CD8-positive, alpha-beta memory T cell (primary cell): Measurements from ENCODE around the gene LPCAT1. TPM values are rescaled to one million over a fixed set of nuclear protein-coding genes. Genes with fewer than 3 reads are reported as not detected.
"Not testable (repeated sequence)": the region's sequence is repeated elsewhere in the genome, so short reads cannot be mapped to it uniquely, and the experiment has no call there.

ENCODE experiments used
- CTCF ChIA-PET: fragments of 350-600 bp; sonication (Branson Sonifier 250); formaldehyde crosslinking; loops from one replicate; lab custom pipeline; 2021; ENCODE audit warnings: antibody characterized with exemption; lab: Charles Lee
- POLR2A ChIA-PET: fragments of 350-600 bp; sonication (Branson Sonifier 250); formaldehyde crosslinking; loops from one replicate; lab custom pipeline; 2021; ENCODE audit warnings: antibody characterized with exemption; lab: Charles Lee
- DNase-seq, 5 donors: peaks; one replicate each; pipeline versions ENCODE4 v3.0.0 to v3.0.0-alpha.2; 2020 to 2022; ENCODE audit warnings: mixed read lengths in 1 of 5
- H3K27ac ChIP-seq: one replicate; pipeline ENCODE4 v1.7.0; 2013; ENCODE audit warnings: low read depth, mild to moderate bottlenecking, low read length, moderate library complexity
- H3K27me3 ChIP-seq: 2 replicates; pipeline ENCODE4 v1.7.0; 2013; ENCODE audit warnings: low read length, mild to moderate bottlenecking; ENCODE audit not compliant: insufficient read depth, poor library complexity, severe bottlenecking
- H3K36me3 ChIP-seq: 2 replicates; pipeline ENCODE4 v1.7.0; 2013; ENCODE audit warnings: mild to moderate bottlenecking, low read length, moderate library complexity; ENCODE audit not compliant: insufficient read depth
- H3K4me1 ChIP-seq: 2 replicates; pipeline ENCODE4 v1.7.0; 2013; ENCODE audit warnings: mild to moderate bottlenecking, low read length, moderate library complexity; ENCODE audit not compliant: insufficient read depth
- H3K4me3 ChIP-seq: 2 replicates; pipeline ENCODE4 v1.7.0; 2013; ENCODE audit warnings: mild to moderate bottlenecking, low read length
- H3K9me3 ChIP-seq: 2 replicates; pipeline ENCODE4 v1.7.0; 2013; ENCODE audit warnings: mild to moderate bottlenecking, low read length
- H3K27ac Mint-ChIP-seq, 8 donors: one replicate each; pipeline ENCODE4 v1.8.0; 2020 to 2021; ENCODE audit warnings: mixed read lengths in 8 of 8, mild to moderate bottlenecking in 6 of 8, inconsistent platforms in 3 of 8, moderate library complexity in 3 of 8
- H3K27me3 Mint-ChIP-seq, 2 donors: one replicate each; pipeline ENCODE4 v1.8.0; 2020 to 2021; ENCODE audit warnings: mixed read lengths in 2 of 2, mild to moderate bottlenecking in 1 of 2, moderate library complexity in 1 of 2
- H3K36me3 Mint-ChIP-seq, 3 donors: one replicate each; pipeline ENCODE4 v1.8.0; 2020 to 2021; ENCODE audit warnings: mixed read lengths in 3 of 3, inconsistent platforms in 1 of 3, mild to moderate bottlenecking in 1 of 3
- H3K4me1 Mint-ChIP-seq, 3 donors: one replicate each; pipeline ENCODE4 v1.8.0; 2020 to 2021; ENCODE audit warnings: mixed read lengths in 3 of 3, inconsistent platforms in 1 of 3, mild to moderate bottlenecking in 1 of 3
- H3K4me3 Mint-ChIP-seq, 7 donors: one replicate each; pipeline ENCODE4 v1.8.0; 2020 to 2021; ENCODE audit warnings: mixed read lengths in 7 of 7, mild to moderate bottlenecking in 6 of 7, moderate library complexity in 4 of 7, inconsistent platforms in 2 of 7
- H3K9me3 Mint-ChIP-seq, 5 donors: one replicate each; pipeline ENCODE4 v1.8.0; 2020 to 2022; ENCODE audit warnings: mixed read lengths in 5 of 5, mild to moderate bottlenecking in 3 of 5, moderate library complexity in 2 of 5, inconsistent platforms in 1 of 5
- polyA plus RNA-seq: library from polyadenylated mRNA; unstranded; fragments of 300-500 nt; fragmentation: Illumina TruSeq; gene quantifications from one replicate; pipeline ENCODE4 v1.2.3, GENCODE V29; 2021
- total RNA-seq, 2 experiments: library from RNA; stranded (reverse); gene quantifications; one replicate each; pipeline ENCODE4 v1.2.3, GENCODE V29; 2021

Gene LPCAT1
- total and polyA plus RNA-seq, 3 experiments from 2014 or later, result 92.5 to 101 (median 95.9) TPM

DNA sequence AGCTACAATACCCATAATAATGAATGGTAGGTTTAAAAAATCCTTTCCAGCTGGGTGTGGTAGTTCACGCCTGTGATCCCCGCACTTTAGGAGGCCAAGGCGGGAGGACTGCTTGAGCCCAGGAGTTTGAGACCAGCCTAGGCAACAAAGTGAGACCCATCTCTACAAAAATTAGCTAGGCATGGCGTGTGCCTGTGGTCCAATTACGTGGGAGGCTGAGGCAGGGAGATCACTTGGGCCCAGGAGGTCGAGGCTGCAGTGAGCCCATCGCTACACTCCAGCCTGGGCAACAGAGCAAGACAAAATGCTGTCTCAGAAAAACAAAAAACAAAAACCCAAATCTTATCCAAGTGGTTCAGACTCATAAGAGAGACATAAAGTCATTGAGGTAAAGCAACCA, 44.7 kb downstream of the LPCAT1 start:
- H3K4me1 Mint-ChIP-seq, result peaks cover 8 to 24% (median 16%) of the 10 kb centered on the region in 3 donors
- ChIA-PET POLR2A (no interaction called here), CTCF (interaction anchor here (1.2 to 2.6 kb wide), 4 partner anchors 13 to 166 kb away, joined by 3 to 13 read pairs (median 4); no protein-coding TSS in a partner anchor)
- H3K36me3 Mint-ChIP-seq, result peaks cover 0 to 84% (median 5%) of the 10 kb centered on the region in 3 donors
- H3K27me3 ChIP-seq, result no peaks in the 10 kb centered on the region
- no peak overlapping the region for H3K4me3 Mint-ChIP-seq
- H3K27ac Mint-ChIP-seq, result peak overlapping the region in 3 of 8 donors; percentile 47 to 70 (median 54)
- H3K36me3 ChIP-seq, result peaks cover 25% of the 10 kb centered on the region
- H3K27ac ChIP-seq, result no peak overlapping the region
- no peaks in the 10 kb centered on the region for H3K27me3 Mint-ChIP-seq
- no peaks in the 10 kb centered on the region for H3K9me3 Mint-ChIP-seq
- no peaks in the 10 kb centered on the region for H3K9me3 ChIP-seq
- H3K4me3 ChIP-seq, result no peak overlapping the region
- DNase-seq, result no peak
- no peaks in the 10 kb centered on the region for H3K4me1 ChIP-seq

DNA sequence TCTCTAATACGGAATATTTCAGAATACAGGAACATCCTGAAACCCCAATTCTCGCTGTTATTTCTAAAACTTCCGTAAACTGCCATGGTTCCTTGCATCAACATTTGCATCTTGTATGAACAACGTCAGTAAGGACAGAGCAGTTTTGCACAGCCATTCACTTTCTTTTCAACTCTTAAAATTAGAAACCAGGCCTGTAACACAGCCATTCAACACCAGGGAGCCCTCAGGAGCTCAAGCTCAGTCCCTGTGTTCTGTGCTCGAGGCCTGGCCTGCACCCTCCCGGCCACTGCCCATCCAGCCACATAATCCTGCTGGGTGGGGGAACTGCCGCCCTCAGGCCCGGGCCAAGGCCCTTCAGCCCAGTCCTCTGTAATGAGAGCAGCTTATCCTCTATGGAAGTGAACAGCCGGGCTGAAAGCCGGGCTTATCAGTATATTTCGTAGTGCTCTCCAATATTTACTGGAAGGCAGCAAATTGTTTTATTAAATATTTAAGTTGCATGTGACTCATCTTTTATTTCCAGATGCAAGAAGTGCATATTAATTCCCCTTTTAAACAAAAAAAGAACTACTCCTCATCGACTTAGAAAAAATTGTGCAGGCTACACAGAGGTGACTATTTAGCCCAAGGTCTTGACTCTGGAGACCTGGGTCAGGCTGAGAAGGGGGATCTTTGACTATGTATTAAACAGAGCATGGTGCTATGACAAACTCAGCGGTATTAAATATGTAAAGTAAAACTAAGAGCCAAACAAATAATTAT, 45.3 kb downstream of the LPCAT1 start:
- Mint-ChIP-seq H3K4me1 (peaks cover 6 to 22% (median 16%) of the 10 kb centered on the region in 3 donors), H3K9me3 (no peaks in the 10 kb centered on the region), H3K36me3 (peaks cover 0 to 87% (median 7%) of the 10 kb centered on the region in 3 donors), H3K4me3 (no peak overlapping the region), H3K27ac (peak overlapping the region in 1 of 8 donors; percentile 47), H3K27me3 (no peaks in the 10 kb centered on the region)
- H3K36me3 ChIP-seq, result peaks cover 25% of the 10 kb centered on the region
- no peaks in the 10 kb centered on the region for H3K9me3 ChIP-seq
- H3K4me3 ChIP-seq, result no peak overlapping the region
- ChIA-PET POLR2A (no interaction called here), CTCF (interaction anchor here (1.2 to 2.6 kb wide), 2 partner anchors 98 to 167 kb away, joined by 4 to 13 read pairs; no protein-coding TSS in a partner anchor)
- no peaks in the 10 kb centered on the region for H3K27me3 ChIP-seq
- no peak overlapping the region for H3K27ac ChIP-seq
- DNase-seq, result no peak
- H3K4me1 ChIP-seq, result no peaks in the 10 kb centered on the region

DNA sequence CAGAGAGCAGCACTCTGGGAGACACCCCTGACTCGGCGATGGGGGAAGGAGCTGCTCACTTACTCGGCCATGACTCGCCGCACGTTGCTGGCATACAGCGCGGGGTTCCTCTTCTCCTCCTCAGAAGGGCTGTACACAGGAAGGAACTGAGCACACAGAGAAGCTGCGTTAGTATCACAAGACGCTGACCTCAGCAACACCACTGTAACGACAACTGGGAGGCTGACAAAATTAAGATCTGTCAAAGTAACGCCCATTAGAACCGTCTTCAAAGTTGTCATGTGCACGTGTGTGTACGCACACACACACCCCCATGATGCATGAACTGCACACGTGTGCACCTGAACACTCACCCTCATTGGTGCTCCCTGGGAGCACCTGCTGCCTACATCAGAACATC, 46.4 kb downstream of the LPCAT1 start:
- H3K36me3 ChIP-seq, result peaks cover 25% of the 10 kb centered on the region

DNA sequence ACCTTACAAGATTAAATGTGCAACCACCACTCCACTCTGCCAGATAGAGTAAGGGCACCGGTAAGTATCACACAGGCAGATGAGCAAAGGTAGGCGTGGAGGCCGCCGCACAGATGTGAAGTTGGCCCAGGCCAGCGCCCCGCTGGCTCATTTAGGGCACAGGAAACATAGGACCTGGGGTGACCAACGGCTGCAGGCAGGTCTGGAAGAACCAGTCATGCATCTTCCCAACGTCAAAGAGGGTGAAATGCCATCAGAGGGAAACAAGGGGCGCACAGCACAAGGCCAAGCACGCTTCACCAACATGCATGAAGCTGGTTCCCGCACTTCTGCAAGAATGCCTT, 46.8 kb downstream of the LPCAT1 start:
- H3K27ac ChIP-seq, result no peak overlapping the region
- peaks cover 6 to 21% (median 16%) of the 10 kb centered on the region in 3 donors for H3K4me1 Mint-ChIP-seq
- no peaks in the 10 kb centered on the region for H3K9me3 ChIP-seq
- no peak overlapping the region for H3K4me3 Mint-ChIP-seq
- no peaks in the 10 kb centered on the region for H3K4me1 ChIP-seq
- no peaks in the 10 kb centered on the region for H3K9me3 Mint-ChIP-seq
- H3K27me3 Mint-ChIP-seq, result no peaks in the 10 kb centered on the region
- no peaks in the 10 kb centered on the region for H3K27me3 ChIP-seq
- CTCF ChIA-PET, result no interaction called here
- H3K27ac Mint-ChIP-seq, result peak overlapping the region in 1 of 8 donors; percentile 84
- H3K36me3 ChIP-seq, result peaks cover 25% of the 10 kb centered on the region
- POLR2A ChIA-PET, result no interaction called here
- peaks cover 0 to 90% (median 9%) of the 10 kb centered on the region in 3 donors for H3K36me3 Mint-ChIP-seq
- H3K4me3 ChIP-seq, result no peak overlapping the region
- peak in 2 of 5 donors; percentile 0 to 44 for DNase-seq

More for the DNA sequence above, 46.4 kb downstream of the LPCAT1 start:
- H3K4me1 Mint-ChIP-seq, result peaks cover 6 to 21% (median 16%) of the 10 kb centered on the region in 3 donors
- no peaks in the 10 kb centered on the region for H3K27me3 Mint-ChIP-seq
- ChIA-PET POLR2A (no interaction called here), CTCF (no interaction called here)
- no peaks in the 10 kb centered on the region for H3K4me1 ChIP-seq
- H3K36me3 Mint-ChIP-seq, result peaks cover 0 to 89% (median 9%) of the 10 kb centered on the region in 3 donors
- no peak overlapping the region for H3K4me3 Mint-ChIP-seq
- peak overlapping the region in 2 of 8 donors; percentile 34 to 65 for H3K27ac Mint-ChIP-seq
- H3K27ac ChIP-seq, result no peak overlapping the region
- H3K27me3 ChIP-seq, result no peaks in the 10 kb centered on the region
- DNase-seq, result peak in 1 of 5 donors; percentile 39
- no peak overlapping the region for H3K4me3 ChIP-seq
- H3K9me3 Mint-ChIP-seq, result no peaks in the 10 kb centered on the region
- H3K9me3 ChIP-seq, result no peaks in the 10 kb centered on the region

DNA sequence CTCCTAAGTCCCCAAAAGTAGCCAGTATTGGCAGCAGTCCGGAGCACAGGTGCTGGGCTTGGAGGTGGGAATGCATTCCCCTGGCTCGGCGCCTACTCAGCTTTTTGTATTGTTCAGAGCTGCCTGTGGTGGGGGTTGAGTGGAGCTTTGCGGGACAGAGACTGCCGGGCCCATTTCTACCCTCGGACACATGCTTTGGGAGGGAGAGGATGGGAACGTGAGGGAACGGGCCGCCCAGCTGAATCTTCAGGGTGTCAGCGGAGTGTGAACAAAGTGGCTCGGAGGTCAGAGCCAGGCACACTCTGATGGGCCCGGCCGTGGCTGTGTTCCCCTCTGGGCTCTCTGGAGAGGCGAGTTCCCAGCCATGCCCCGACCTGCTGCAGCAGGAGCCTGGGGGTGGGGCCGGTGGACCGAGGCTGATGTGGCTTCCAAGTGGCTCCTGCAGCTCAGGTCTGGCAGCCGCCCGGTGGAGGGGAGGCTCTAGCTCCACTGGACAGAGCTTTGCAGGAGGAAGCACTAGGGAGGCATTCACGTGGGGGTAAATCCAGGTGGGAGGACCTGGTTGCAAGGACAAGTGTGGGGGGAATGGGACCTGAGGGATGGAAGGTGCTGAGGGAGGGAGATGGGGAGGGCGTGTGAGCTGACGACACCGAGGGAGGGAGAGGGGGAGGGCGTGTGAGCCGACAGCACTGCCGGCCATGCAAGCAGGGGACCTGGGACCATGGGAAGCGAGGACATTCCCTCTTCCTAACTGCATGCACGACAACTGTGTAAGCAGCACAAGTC, 47.4 kb downstream of the LPCAT1 start:
- no peak overlapping the region for H3K4me3 Mint-ChIP-seq
- no peaks in the 10 kb centered on the region for H3K4me1 ChIP-seq
- H3K27ac Mint-ChIP-seq, result peak overlapping the region in 1 of 8 donors; percentile 84
- H3K36me3 Mint-ChIP-seq, result peaks cover 0 to 90% (median 9%) of the 10 kb centered on the region in 3 donors
- no peaks in the 10 kb centered on the region for H3K9me3 Mint-ChIP-seq
- peaks cover 25% of the 10 kb centered on the region for H3K36me3 ChIP-seq
- H3K27ac ChIP-seq, result no peak overlapping the region
- ChIA-PET POLR2A (no interaction called here), CTCF (interaction anchor here (1.1 kb wide), 1 partner anchor 169 kb away, joined by 3 read pairs; no protein-coding TSS in a partner anchor)
- no peak overlapping the region for H3K4me3 ChIP-seq
- H3K27me3 ChIP-seq, result no peaks in the 10 kb centered on the region
- H3K9me3 ChIP-seq, result no peaks in the 10 kb centered on the region
- H3K4me1 Mint-ChIP-seq, result peaks cover 4 to 18% (median 12%) of the 10 kb centered on the region in 3 donors
- H3K27me3 Mint-ChIP-seq, result no peaks in the 10 kb centered on the region
- peak in 1 of 5 donors; percentile 0 for DNase-seq

DNA sequence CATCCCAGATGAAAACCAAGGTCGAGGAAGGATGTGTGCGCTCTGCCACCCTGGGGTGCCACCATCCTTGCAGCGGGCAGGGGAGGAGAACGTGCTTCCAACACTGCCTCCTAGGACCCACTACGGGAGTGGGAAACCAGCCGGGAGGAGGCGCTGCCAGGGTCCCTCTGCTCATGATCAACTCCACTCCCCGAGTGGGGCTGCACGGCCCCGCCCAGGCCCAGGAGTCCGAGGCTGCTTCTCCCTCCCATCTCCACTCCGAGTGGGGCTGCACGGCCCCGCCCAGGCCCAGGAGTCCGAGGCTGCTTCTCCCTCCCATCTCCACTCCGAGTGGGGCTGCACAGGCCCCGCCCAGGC, 48.2 kb downstream of the LPCAT1 start:
- CTCF ChIA-PET, result interaction anchor here (1.1 kb wide), 1 partner anchor 169 kb away, joined by 3 read pairs; no protein-coding TSS in a partner anchor
- H3K4me3 ChIP-seq, H3K27me3 ChIP-seq, H3K4me1 ChIP-seq, H3K9me3 ChIP-seq, POLR2A ChIA-PET, H3K27me3 Mint-ChIP-seq, H3K9me3 Mint-ChIP-seq, H3K4me3 Mint-ChIP-seq, H3K27ac ChIP-seq, H3K27ac Mint-ChIP-seq: not testable (repeated sequence)
- peaks cover 0 to 93% (median 9%) of the 10 kb centered on the region in 3 donors for H3K36me3 Mint-ChIP-seq
- peaks cover 25% of the 10 kb centered on the region for H3K36me3 ChIP-seq
- peak in 1 of 5 donors; percentile 41 for DNase-seq
- peaks cover 3 to 14% (median 9%) of the 10 kb centered on the region in 3 donors for H3K4me1 Mint-ChIP-seq

DNA sequence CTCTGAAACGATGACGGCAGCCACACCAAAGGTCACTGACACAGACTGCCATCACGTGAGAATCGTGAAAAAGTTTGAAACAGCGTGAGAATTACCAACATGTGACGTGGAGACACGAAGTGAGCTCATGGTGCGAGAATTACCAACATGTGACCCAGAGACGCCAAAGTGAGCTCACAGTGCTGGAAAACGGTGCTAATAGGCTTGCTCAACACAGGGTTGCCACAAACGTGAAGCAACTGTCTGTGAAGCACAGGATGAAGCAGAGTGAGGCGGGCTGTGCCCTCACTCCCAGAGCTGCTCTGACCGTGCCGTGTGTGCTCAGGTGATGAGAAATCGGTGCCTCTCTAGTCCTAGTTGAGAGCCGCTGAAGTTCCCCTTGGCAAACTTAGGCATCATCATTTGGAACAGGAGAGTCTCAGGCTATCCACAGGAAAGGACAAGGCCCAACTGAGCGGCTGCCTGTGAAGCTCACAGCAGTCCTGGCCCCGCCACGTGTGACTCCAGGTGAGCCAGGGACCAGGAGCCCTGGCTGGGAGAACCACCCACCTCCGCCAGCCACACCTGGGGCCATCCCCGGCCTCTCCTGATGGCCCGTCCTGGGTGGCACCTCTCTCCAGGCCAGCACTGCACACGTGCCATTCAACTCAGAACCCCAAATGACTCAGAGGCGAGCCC, 48.8 kb downstream of the LPCAT1 start:
- ChIA-PET CTCF (no interaction called here), POLR2A (no interaction called here)
- H3K27me3 ChIP-seq, result no peaks in the 10 kb centered on the region
- Mint-ChIP-seq H3K4me3 (no peak overlapping the region), H3K4me1 (peaks cover 3 to 8% (median 4%) of the 10 kb centered on the region in 3 donors), H3K9me3 (no peaks in the 10 kb centered on the region), H3K36me3 (peaks cover 0 to 94% (median 9%) of the 10 kb centered on the region in 3 donors), H3K27me3 (no peaks in the 10 kb centered on the region), H3K27ac (no peak overlapping the region)
- no peak for DNase-seq
- H3K9me3 ChIP-seq, result no peaks in the 10 kb centered on the region
- no peak overlapping the region for H3K27ac ChIP-seq
- H3K4me1 ChIP-seq, result no peaks in the 10 kb centered on the region
- peaks cover 25% of the 10 kb centered on the region for H3K36me3 ChIP-seq
- H3K4me3 ChIP-seq, result no peak overlapping the region
